PFSK-1 (cell line): ENCODE measurements around the gene GRM4.

Experiments
- FOXP2 ChIP-seq: optimal IDR thresholded peaks from 2 replicates; pipeline ENCODE3; 2011; ENCODE audit warnings: borderline replicate concordance, control low read depth, inconsistent platforms; ENCODE audit not compliant: insufficient read depth; ENCODE audit errors: extremely low read length, extremely low read depth
- POLR2AphosphoS5 ChIP-seq: IDR thresholded peaks from 2 replicates; pipeline ENCODE4 v1.6.1; 2012; ENCODE audit warnings: low read depth, mild to moderate bottlenecking, control low read depth, low read length, moderate library complexity
- REST ChIP-seq, 2 experiments: IDR thresholded peaks; 2 replicates each; pipeline versions ENCODE4 v1.6.1 to v1.8.0; 2011 to 2012; ENCODE audit warnings: low read depth in 2 of 2, low read length in 2 of 2, control low read depth in 1 of 2, inconsistent platforms in 1 of 2, mild to moderate bottlenecking in 1 of 2, moderate library complexity in 1 of 2; ENCODE audit not compliant: insufficient read depth in 1 of 2
- SIN3A ChIP-seq: IDR thresholded peaks from 2 replicates; pipeline ENCODE4 v1.6.1; 2012; ENCODE audit warnings: mild to moderate bottlenecking, low read length, moderate library complexity, borderline replicate concordance; ENCODE audit not compliant: insufficient read depth
- TAF1 ChIP-seq: IDR thresholded peaks from 2 replicates; pipeline ENCODE4 v1.6.1; 2012; ENCODE audit warnings: low read length, control low read depth, borderline replicate concordance; ENCODE audit not compliant: insufficient read depth

GRM4 gene

DNA sequence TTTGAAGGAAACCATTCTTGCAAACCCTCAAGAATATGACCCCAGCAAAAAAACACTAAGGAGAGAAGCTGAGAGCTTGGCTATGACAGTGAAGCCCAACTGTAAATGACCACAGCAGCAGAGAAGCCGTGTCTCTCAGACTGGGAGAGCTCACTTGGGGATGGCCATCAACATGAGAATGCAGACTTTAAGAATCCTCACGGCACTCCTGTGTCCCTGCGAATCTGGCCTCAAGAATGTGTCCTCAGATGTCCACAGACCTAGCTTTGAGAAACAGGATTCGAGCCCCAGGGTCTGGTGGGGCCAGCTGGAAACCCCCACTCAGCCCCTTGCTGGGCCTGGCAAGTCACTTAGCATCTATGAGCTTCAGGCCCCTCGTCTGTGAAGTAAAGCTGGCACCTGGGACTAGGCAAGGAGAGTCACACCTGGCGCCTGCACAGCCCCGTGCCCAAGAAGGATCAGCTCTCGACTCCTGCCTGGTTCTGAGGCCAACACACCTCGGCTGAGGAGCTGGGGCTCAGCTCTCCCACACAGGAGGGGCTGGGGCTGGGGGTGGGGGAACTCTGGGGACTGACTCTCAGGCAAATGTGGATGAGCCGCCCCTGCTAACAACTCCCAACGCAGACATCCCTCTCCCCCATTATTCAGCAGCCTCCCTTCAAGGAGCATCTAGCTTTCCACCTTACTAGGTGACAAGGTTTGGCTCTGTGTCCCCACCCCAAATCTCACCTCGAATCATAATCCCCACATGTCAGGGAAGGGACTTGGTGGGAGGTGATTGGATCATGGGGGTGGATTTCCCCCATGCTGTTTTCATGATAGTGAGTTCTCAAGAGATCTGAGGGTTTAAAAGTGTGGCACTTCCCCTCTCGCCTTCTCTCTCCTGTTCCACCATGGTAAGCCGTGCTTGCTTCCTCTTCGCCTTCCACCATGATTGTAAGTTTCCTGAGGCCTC, 97.7 kb downstream of the GRM4 start:
- no peak for TF ChIP-seq TAF1
- TF ChIP-seq FOXP2 = no peak
- no peak for TF ChIP-seq REST (IDR thresholded peaks at IDR 0.05; ENCODE audit: insufficient read depth in 1 of 2, low read depth in 2 of 2, low read length in 2 of 2)
- TF ChIP-seq SIN3A = no peak
- no peak for TF ChIP-seq POLR2AphosphoS5

- TF ChIP-seq FOXP2 (no peak), POLR2AphosphoS5 (no peak), SIN3A (no peak), REST (IDR thresholded peaks at IDR 0.05; ENCODE audit: insufficient read depth in 1 of 2, low read depth in 2 of 2, low read length in 2 of 2) (no peak), TAF1 (no peak)
Measured at GRCh38 chr6:34046617-34047016, 99.3 kb downstream of the GRM4 start.

GRCh38 chr6:34045771-34046170, 100.1 kb downstream of the GRM4 start:
- no peak for TF ChIP-seq SIN3A
- no peak for TF ChIP-seq TAF1
- no peak for TF ChIP-seq REST (IDR thresholded peaks at IDR 0.05; ENCODE audit: insufficient read depth in 1 of 2, low read depth in 2 of 2, low read length in 2 of 2)
- TF ChIP-seq POLR2AphosphoS5 = no peak
- TF ChIP-seq FOXP2 = no peak

GRCh38 chr6:34044945-34045595, 100.8 kb downstream of the GRM4 start:
- TF ChIP-seq POLR2AphosphoS5 (no peak), REST (IDR thresholded peaks at IDR 0.05; ENCODE audit: insufficient read depth in 1 of 2, low read depth in 2 of 2, low read length in 2 of 2) (no peak), FOXP2 (no peak)

DNA sequence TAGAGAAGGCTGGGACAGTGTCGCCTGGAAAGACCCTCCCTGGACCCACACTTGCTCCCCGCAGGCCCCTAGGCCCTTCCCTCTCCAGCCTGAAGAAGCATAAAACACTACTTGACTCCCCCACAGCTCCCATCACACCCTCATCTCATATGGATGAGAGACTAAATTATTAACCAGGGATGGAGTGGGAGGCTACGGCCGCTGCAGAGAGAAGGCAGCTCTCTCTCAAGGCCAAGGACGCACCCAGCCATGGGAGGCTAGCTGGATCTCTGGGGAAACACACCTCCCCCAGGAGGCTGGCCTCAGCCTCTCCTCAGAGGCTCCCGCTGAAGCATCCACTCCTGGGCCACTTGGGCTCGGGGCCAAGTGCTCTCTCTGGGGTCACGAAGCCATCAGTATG, 102.5 kb downstream of the GRM4 start:
- TF ChIP-seq SIN3A (no peak), FOXP2 (no peak), POLR2AphosphoS5 (no peak), TAF1 (no peak), REST (IDR thresholded peaks at IDR 0.05; ENCODE audit: insufficient read depth in 1 of 2, low read depth in 2 of 2, low read length in 2 of 2) (no peak)
